Esophagus (tissue), 2 donors: ENCODE data around the gene SLC43A3. TPM values are rescaled to one million over a fixed set of nuclear protein-coding genes. Genes with fewer than 3 reads are reported as not detected.

Experiments
- H3K27ac ChIP-seq, 2 donors: one replicate each; pipeline ENCODE4 v1.5.1; 2013; ENCODE audit warnings: low read depth in 2 of 2, mild to moderate bottlenecking in 2 of 2, inconsistent platforms in 1 of 2, low read length in 1 of 2, moderate library complexity in 1 of 2
- H3K27me3 ChIP-seq, 2 donors: one replicate each; pipeline ENCODE4 v1.6.1; 2013; ENCODE audit warnings: low read length in 2 of 2, control low read depth in 1 of 2, mild to moderate bottlenecking in 1 of 2; ENCODE audit not compliant: insufficient read depth in 2 of 2, control insufficient read depth in 1 of 2
- H3K36me3 ChIP-seq, 2 donors: one replicate each; pipeline ENCODE4 v1.6.1; 2013; ENCODE audit warnings: low read length in 1 of 2; ENCODE audit not compliant: control insufficient read depth in 2 of 2, insufficient read depth in 2 of 2
- H3K4me1 ChIP-seq, 2 donors: one replicate each; pipeline ENCODE4 v1.6.1; 2013; ENCODE audit warnings: low read length in 1 of 2; ENCODE audit not compliant: control insufficient read depth in 2 of 2, insufficient read depth in 2 of 2
- H3K4me3 ChIP-seq, 2 donors: one replicate each; pipeline ENCODE4 v1.5.1; 2013; ENCODE audit warnings: low read length in 2 of 2, mild to moderate bottlenecking in 2 of 2, low read depth in 1 of 2, moderate library complexity in 1 of 2
- H3K9me3 ChIP-seq, 2 donors: one replicate each; pipeline ENCODE4 v1.6.1; 2013; ENCODE audit warnings: mild to moderate bottlenecking in 2 of 2, low read depth in 1 of 2, low read length in 1 of 2, moderate library complexity in 1 of 2; ENCODE audit not compliant: control insufficient read depth in 2 of 2, insufficient read depth in 1 of 2
- WGBS, 2 donors: extraction: QIAGEN DNeasy Blood & Tissue Kit; methylation state at CpG; one replicate each; pipeline ENCODE4 v1.1.7; 2013; 5-methylcytosine and 5-hydroxymethylcytosine counted together
- polyA plus RNA-seq, 2 donors: library from polyadenylated mRNA; stranded (reverse); fragments of 200-250 nt; gene quantifications; one replicate each; pipeline ENCODE4 v1.2.3, GENCODE V29; 2013
- donor health status: healthy with polysubstance abuse.
- donor health status: Bipolar disorder and iron deficiency.

Gene SLC43A3
- polyA plus RNA-seq, 2 donors = 24.0 to 28.9 TPM

- Histone ChIP-seq H3K27me3 (no peaks in the 10 kb centered on the region), H3K27ac (no peak overlapping the region), H3K4me3 (no peak overlapping the region), H3K9me3 (no peaks in the 10 kb centered on the region), H3K4me1 (peaks cover 3 to 23% of the 10 kb centered on the region in 2 donors), H3K36me3 (peaks cover 7 to 12% of the 10 kb centered on the region in 2 donors)
Measured at GRCh38 chr11:57421805-57422204, 5.1 kb downstream of the SLC43A3 start.

- Histone ChIP-seq H3K27ac (no peak overlapping the region), H3K4me1 (peaks cover 0 to 21% of the 10 kb centered on the region in 2 donors), H3K9me3 (no peaks in the 10 kb centered on the region), H3K27me3 (no peaks in the 10 kb centered on the region), H3K4me3 (no peak overlapping the region), H3K36me3 (peaks cover 8 to 19% of the 10 kb centered on the region in 2 donors)
- WGBS, 2 donors = 94 to 98% methylated on average over 4 of the region's 4 CpGs
Measured at GRCh38 chr11:57421066-57421465, 5.9 kb downstream of the SLC43A3 start.

- Histone ChIP-seq H3K27ac (no peak overlapping the region), H3K9me3 (no peaks in the 10 kb centered on the region), H3K4me1 (peaks cover 0 to 5% of the 10 kb centered on the region in 2 donors), H3K4me3 (no peak overlapping the region), H3K36me3 (peaks cover 18 to 29% of the 10 kb centered on the region in 2 donors), H3K27me3 (no peaks in the 10 kb centered on the region)
- 85 to 90% methylated on average over 3 of the region's 3 CpGs for WGBS, 2 donors
Measured at GRCh38 chr11:57419146-57419545, 7.8 kb downstream of the SLC43A3 start.

- H3K27ac ChIP-seq = no peak overlapping the region
- H3K4me1 ChIP-seq = peaks cover 0 to 2% of the 10 kb centered on the region in 2 donors
- no peak overlapping the region for H3K4me3 ChIP-seq
- H3K27me3 ChIP-seq = no peaks in the 10 kb centered on the region
- H3K36me3 ChIP-seq = peaks cover 18 to 35% of the 10 kb centered on the region in 2 donors
- no peaks in the 10 kb centered on the region for H3K9me3 ChIP-seq
Measured at GRCh38 chr11:57418131-57418530, 8.8 kb downstream of the SLC43A3 start.

- 58 to 60% methylated on average over 4 of the region's 4 CpGs for WGBS, 2 donors
- Histone ChIP-seq H3K36me3 (peaks cover 18 to 35% of the 10 kb centered on the region in 2 donors), H3K27ac (no peak overlapping the region), H3K27me3 (no peaks in the 10 kb centered on the region), H3K9me3 (no peaks in the 10 kb centered on the region), H3K4me3 (no peak overlapping the region), H3K4me1 (no peaks in the 10 kb centered on the region)
Measured at GRCh38 chr11:57417056-57417455, 9.9 kb downstream of the SLC43A3 start.

- Histone ChIP-seq H3K9me3 (no peaks in the 10 kb centered on the region), H3K36me3 (peaks cover 18 to 35% of the 10 kb centered on the region in 2 donors), H3K27me3 (no peaks in the 10 kb centered on the region), H3K4me1 (no peaks in the 10 kb centered on the region), H3K4me3 (no peak overlapping the region), H3K27ac (no peak overlapping the region)
- 88 to 92% methylated on average over 3 of the region's 3 CpGs for WGBS, 2 donors
Measured at GRCh38 chr11:57416436-57416835, 10.5 kb downstream of the SLC43A3 start.

- 94 to 95% methylated on average over 11 of the region's 11 CpGs for WGBS, 2 donors
- Histone ChIP-seq H3K4me1 (no peaks in the 10 kb centered on the region), H3K27me3 (no peaks in the 10 kb centered on the region), H3K4me3 (no peak overlapping the region), H3K9me3 (no peaks in the 10 kb centered on the region), H3K36me3 (peaks cover 16 to 37% of the 10 kb centered on the region in 2 donors), H3K27ac (no peak overlapping the region)
Measured at GRCh38 chr11:57414612-57415212, 12.2 kb downstream of the SLC43A3 start.

GRCh38 chr11:57413681-57414080 lies 13.2 kb downstream of the SLC43A3 start:
- 87 to 88% methylated on average over 4 of the region's 4 CpGs for WGBS, 2 donors
- peaks cover 16 to 46% of the 10 kb centered on the region in 2 donors for H3K36me3 ChIP-seq
- H3K9me3 ChIP-seq = no peaks in the 10 kb centered on the region
- H3K4me1 ChIP-seq = no peaks in the 10 kb centered on the region
- H3K27ac ChIP-seq = no peak overlapping the region
- no peaks in the 10 kb centered on the region for H3K27me3 ChIP-seq
- H3K4me3 ChIP-seq = no peak overlapping the region

GRCh38 chr11:57410287-57410686 lies 16.6 kb downstream of the SLC43A3 start:
- H3K4me1 ChIP-seq = peaks cover 0 to 4% of the 10 kb centered on the region in 2 donors
- H3K4me3 ChIP-seq = no peak overlapping the region
- H3K27me3 ChIP-seq = no peaks in the 10 kb centered on the region
- H3K9me3 ChIP-seq = no peaks in the 10 kb centered on the region
- peaks cover 8 to 41% of the 10 kb centered on the region in 2 donors for H3K36me3 ChIP-seq
- H3K27ac ChIP-seq = no peak overlapping the region

GRCh38 chr11:57409321-57410100 lies 17.4 kb downstream of the SLC43A3 start:
- Histone ChIP-seq H3K4me3 (no peak overlapping the region), H3K36me3 (peaks cover under 1 to 34% of the 10 kb centered on the region in 2 donors), H3K27ac (no peak overlapping the region), H3K27me3 (no peaks in the 10 kb centered on the region), H3K9me3 (no peaks in the 10 kb centered on the region), H3K4me1 (peaks cover 0 to 4% of the 10 kb centered on the region in 2 donors)
- 95 to 96% methylated on average over 18 of the region's 18 CpGs for WGBS, 2 donors
